Globus pallidus (tissue), 1 donor: ENCODE data around the gene RPTOR.

ENCODE experiments used
- DNase-seq: peaks from one replicate; pipeline ENCODE4 v3.0.0-alpha.2; 2015; ENCODE audit warnings: low spot score

Gene RPTOR

DNA sequence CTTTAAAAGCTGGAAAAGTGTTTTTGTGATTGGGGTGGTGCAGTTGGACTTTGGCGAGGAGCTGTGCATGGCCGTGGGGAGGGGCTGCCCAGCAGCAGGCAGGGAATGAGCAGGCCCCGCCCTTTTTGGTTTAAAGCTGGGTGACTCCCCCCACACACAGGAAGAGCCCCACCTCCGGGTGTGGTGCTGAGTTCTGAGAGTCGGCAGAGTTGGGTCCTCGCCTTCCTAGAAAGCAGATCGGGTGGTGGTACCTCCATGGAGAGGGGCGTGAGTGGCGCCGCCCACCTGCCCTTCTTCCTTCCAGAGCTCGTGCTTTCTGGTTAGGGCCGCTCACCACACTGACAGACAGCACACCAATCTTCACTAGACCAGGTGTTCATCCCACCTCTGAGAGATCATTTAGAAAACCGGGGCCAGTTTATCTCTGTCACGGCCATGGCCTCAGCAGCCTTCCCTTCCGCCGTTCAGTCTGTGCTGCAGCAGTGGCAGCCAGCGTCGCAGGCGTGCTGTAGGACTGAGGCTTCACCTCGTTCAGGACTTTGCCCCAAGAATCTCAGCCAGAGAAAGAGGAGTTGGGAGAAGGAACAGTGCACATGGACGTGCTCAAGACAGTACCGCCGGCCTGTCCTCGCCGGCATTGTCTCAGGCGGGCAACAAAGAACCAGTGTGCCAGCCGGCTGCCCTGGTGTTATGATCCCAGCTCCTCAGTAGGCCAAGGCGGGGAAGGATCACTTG lies 303.0 kb downstream of the RPTOR start:
- DNase-seq = no peak

DNA sequence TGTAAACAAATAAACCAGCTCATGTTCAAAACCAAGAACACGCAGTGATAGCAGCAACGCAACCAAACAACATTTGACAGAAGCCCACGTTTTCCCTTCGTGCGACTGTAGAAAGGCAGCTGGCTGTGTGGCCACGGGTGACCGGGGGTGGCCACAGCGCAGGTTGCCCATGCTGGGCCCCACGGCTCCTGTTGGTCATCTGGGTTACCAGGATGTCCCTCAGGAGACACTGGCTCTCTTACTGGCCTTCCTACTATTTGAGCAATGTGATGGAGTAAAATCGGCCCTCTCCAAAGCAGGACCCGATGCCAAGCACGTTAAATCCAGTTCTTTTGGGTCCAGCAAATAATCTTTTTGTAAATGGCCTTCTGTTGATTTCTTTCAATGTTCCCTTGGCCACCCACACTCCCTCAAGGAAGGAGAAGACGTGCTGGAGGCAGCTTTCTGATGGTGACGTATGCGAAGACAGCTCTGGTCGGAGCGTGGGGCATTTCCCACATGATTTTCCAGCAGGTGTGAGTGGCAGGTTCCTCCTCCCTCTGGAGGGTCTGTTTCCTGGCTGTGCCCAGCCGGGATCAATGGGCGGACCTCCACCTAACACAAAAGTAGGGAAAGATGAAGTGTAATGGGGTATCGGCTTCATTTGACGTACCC lies 303.9 kb downstream of the RPTOR start:
- DNase-seq = no peak

DNA sequence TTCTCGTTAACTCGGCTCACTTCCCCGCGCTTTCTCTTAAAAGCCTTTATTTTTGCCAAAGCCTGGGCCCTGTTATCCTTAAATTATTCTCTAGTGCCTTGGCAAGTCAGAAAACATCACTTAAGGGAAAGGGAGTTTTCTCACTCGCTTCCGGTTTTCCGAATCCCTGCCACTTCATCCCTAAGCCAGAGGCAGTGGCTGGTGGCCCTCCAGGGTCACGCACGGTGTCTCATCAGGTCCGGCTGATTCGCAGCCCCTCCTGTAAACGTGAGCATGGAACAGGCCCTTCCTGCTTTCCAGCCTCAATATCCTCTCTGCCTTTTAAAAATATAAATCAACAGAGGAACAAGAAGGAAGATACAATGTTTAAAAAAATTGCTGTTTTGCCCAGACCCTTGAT lies 304.5 kb downstream of the RPTOR start:
- DNase-seq = no peak

DNA sequence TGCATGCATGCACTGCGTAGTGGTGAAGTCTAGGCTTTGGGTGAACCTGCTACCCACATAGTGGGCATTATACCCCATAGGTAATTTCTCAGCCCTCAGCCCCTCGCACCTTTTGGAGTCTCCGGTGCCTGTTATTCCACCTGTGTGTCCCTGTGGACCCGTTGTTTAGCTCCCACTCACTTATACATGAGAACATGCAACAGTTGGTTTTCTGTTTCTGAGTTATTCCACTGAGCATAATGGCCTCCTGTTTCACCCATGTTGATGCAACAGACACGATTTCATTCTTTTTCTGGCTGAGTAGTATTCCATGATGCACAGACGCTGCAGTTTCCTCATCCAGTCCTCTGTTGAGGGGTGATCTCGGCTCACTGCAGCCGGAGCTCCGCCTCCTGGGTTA lies 305.5 kb downstream of the RPTOR start:
- no peak for DNase-seq

DNA sequence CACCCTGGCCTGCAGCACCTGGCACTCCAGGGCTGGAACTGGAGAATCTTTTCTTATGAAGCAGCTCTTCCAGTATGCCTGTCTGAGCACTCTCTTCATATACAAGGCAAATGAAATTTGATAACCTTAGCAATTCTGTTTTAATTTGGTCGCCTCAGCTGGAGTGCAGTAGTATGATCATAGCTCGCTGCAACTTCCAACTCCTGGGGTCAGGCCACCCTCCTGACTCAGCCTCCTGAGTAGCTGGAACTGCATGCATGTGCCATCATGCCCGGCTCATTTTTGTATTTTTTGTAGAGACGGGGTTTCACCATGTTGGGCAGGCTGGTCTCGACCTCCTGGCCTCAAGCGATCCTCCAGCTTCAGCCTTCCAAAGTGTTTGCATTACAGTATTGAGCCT lies 306.2 kb downstream of the RPTOR start:
- DNase-seq = no peak

DNA sequence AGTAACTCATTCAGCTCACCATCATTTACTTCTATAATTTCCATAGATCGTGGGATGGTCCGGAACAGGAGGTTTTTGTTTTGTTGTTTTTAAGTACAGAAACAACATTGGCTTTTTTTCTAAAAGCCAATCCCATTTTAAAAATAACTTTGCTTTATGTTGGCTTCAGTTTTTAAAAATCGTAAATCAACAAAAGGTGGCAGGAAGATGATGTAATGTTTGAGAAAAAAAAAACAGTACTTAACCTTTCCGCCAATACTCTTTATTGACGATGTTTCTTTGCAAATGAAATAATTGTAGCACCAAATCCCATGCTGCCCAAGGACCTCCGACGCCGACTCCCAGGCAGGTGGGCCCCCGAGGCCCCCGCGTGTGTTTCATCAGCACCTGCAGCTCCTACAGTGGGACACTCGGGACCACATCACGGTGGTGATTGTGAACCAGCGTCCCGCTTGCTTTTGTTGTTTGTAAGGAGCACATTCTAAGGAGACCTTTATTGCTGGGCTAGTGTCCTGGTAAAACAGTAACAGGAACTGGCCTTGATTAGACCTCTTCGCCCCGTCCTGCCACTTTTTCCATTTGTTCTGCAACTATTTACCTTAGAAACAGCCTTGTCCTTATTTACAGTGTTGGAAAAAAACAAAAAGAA lies 306.8 kb downstream of the RPTOR start:
- no peak for DNase-seq

DNA sequence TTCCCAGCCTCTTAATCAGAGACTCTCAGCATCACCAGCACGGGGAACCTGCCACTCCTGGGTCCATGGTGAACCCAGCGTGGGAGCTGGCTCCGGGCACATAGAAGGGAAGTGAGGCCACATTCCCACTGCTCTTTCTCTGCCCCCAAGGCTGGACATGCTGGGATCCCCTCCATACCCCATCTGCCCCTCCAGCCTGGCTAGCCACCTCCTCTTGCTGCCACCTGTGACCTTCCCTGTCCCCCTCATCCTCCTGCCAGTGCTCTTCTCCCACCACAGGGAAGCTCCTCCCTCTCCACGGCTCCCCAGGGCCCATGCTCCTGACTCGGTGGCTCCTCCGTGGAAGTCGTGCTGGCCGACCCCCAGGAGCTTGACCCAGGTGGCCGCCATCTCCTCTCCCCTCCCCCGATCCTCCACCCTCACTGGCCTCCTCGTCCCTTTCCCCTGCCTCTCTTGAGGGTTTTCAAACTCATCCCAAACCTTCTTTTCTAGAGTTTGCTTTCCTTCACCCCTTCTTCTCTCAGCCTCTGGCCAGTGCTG lies 307.9 kb downstream of the RPTOR start:
- no peak for DNase-seq

DNA sequence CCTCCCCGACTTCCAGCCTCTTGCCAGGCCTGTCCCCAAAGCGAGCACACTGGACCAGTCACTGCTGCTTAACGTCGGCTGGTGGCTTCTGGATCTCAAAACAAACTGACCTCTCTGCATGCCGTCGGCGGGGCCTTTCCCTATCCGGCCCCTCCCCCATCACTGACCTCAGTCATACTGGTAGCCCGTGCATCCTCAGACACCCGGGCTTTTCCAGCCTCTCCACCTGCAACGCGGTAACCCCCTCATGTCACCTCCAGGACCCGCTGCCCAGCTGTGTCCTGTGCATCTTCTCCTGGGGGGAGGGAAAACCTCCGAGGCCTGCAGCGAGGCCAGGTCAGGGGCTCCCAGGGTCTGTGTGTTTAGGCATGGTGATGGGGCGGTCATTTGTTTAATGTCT lies 308.4 kb downstream of the RPTOR start:
- no peak for DNase-seq

DNA sequence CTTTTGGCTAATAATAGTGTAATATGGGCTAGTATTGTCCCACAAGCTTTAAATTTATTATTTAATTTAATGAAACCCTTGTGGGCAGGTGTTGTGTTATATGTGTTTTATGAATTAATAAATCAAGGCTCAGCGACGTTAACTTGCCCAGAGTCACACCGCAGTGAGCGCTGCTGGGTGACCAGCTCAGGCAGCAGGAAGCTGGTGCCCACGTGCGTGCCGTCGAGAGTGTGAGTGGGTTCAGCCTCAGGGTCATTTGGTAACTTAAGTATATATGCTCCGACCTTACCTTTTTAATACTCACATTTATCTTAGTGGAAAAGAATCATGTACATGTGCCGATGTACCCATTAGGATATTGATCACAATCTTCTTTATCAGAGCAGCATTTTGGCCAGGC lies 309.6 kb downstream of the RPTOR start:
- DNase-seq = no peak

DNA sequence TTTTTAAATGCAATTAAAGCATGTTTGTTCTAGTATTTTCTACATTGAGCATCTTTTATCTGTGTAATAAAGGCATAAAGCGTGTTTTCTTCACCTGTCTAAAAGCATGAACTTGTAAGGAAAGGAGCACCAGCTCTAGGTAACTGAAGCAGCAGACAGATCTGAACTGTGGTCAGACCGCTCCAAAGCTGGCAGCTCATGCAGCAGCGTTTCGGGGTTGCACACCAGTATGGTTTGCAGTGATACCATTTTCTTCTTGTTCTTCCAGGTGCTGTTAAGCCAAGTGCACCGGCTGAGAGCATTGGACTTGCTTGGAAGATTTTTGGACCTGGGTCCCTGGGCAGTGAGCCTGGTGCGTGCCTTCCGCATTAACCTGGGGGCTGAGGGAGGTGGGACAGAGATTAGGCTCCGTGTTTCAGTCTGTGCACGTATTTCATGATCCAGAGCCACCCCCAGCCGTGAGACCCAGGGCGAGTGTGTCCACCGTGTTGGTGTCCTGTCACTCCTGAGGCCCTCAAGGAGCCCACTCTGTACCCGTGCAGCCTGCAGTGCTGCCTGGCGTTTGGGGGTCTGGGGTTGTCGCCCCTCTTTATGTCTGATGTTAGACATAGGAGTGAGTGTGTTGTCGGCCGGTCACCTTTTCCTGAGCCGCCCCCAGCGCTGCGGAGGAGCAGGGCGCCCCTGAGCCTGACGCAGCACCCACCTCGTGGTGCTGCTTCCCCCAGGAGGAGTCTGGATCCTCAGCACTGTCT lies 310.7 kb downstream of the RPTOR start:
- no peak for DNase-seq

DNA sequence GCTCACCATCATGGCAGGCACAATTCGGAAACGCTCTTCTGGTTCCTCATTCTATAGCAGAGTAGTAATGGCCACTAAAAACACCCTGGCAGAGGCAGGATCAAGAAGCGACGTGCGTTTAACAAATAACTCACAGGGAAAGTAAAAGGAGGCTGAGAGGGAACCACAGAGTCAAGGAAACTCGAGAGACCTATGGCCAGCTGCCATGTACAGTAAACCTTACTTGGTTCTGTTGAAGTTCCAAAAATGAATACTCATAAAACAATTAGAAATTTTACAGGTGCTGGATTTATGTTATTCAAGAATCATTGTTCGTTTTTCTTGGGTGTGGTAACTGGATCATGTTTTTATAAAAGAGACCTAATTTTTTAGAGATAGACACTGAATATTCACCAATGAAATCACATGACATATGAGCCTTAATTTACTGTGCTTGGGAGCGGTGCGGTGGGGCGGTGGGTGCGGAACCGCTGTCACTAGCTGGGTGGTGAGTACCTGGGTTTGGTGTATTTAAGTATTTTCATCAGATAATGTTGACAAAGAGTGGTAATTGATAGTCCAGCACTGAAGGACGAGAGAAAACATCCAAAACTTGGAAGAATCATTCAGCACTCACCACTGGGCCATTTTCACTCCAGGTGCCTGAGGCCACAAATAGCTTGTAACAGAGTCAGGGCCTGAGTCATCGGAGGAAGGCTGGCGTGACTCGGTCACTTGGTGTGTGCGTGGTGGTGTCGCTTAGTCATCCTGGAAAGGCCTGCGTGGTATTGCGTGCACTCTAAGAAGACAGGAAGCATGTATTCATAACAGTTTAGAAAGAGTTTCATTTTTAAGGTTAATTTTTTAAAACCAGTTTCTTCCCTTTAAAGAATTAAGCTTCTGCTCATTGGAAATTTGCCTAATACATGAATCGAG lies 311.6 kb downstream of the RPTOR start:
- no peak for DNase-seq

DNA sequence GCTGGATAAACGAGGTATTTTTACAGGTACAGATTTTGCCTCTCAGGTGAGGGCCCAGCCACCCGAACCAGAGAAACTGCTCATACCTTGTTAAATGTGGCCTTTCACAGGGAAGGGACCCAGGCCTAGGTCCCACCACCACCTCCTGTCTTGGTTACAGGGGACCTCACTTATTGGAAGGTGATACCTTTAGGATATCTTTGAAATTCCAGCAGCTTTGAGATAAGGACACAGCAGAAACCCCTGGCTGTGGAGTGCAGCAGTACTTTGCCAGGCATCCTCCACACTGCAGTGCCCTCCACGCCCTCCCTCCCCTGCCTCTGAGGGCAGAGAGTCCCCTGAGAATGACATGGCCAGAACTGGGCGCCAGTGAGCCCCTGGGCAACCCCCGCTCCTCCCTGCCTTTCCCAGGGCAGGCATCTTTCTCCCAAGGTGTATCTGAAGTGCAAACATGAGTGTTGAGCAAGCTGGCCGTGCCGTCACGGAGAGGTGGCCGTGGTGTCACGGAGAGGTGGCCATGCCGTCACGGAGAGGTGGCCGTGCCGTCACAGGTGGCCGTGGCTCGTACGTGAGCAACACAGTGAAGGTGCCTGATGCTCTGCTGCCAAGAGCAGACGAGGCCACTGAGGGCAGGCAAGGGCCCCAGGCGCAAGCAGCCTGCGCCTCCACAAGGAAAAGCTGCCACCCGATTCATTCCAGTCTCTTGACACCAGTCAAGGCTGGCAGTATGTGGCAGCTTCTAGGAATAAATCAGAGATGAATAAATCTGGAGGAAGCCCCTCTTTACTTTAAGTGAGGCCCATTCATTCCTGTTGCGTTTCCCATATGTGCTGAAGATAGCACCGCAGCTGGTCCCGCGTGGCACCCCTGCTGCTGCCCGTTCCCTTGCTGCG lies 312.5 kb downstream of the RPTOR start:
- no peak for DNase-seq

DNA sequence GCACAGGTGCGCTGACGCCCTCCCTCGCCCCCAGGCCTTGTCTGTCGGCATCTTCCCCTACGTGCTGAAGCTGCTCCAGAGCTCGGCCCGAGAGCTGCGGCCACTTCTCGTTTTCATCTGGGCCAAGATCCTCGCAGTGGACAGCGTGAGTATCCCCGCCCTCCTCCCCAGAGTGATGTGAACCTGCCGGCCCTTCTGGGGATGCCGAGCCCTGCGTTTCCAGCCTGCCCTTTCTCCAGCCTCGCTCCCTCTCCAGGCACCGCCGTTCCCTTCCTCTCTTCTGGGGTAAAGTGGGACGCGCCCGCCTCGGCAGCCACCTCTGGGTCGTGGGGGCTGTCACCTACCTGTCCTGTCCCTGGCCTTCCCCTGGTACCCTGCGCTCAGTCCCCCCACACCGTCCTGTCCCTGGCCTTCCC lies 313.1 kb downstream of the RPTOR start:
- DNase-seq = no peak

DNA sequence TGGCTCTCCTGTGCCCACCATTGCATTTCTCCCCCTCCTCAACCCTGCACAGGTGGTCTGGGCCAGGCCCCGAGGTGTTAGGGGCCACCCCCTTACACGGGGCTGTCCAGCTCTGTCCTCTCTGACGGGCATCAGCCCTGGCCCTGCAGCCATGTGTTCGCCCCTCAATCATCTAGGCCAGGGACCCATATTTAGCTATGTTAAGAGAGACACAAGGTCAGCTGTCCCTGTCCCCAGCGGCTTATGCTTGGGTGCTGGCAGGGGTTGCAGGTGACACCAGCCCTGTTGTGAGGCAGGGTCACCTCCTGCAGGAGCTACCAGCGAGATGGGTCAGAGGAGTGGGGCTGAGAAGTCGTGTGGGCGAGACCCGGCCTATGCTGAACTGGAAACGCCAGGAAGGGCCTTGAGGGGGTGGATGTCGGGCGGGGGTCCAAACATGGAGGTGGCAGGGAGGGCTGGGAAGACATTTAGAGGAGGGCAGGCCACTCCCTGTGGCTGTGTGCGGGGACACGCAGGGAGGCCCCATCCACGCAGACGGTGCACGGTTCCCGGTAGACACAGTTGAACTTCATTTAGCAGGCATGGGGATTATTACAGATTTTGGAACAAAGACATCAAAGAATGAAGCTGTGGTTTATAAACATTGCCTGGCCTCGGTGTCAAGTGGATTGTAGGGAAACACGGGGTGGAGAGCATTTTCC lies 313.8 kb downstream of the RPTOR start:
- DNase-seq = no peak

DNA sequence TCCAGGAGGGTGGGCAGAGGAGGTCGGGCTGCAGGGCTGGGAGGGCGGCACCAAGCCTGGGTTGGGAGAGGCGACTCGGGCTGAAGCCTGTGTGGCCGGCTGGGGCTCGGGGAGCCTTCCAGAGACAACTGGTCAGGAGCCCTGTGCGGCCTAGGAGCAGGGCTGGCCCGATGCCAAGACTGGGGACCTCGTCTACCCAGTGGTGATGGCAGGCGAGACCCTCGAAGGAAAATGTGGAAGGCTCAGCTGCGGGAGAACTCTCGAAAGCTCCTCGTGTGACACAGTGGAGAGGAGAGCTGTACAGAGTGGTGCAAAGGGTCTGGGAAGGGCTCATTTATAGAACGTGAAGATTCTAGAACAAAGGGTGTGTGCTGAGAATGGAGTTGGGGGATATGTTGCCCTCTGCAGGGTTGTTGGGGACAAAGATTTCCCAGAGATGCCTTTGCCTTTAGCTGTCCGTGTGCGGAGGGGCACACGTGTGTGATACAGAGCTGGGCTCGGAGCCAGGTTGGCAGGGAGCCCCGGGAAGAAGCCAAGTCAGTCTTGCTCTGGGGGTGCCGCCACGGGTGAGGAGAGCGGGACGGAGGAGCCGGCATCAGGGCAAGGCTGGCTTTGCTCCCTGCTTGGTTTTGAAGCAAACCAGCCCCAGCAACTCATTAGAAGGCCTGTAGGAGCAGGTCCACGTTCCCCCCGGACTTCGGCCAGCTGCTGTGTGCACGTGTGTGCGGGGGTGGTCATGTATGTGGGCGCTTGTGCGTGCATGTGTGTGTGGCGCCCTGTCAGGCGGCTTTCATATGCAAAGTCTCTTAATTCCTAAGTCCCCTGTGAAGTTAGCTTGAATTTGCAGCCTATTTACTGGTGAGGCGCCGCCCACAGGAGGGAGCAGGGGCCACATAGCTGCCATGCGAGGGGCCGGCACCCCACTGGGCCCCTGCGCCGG lies 314.6 kb downstream of the RPTOR start:
- DNase-seq = peak; percentile 63

DNA sequence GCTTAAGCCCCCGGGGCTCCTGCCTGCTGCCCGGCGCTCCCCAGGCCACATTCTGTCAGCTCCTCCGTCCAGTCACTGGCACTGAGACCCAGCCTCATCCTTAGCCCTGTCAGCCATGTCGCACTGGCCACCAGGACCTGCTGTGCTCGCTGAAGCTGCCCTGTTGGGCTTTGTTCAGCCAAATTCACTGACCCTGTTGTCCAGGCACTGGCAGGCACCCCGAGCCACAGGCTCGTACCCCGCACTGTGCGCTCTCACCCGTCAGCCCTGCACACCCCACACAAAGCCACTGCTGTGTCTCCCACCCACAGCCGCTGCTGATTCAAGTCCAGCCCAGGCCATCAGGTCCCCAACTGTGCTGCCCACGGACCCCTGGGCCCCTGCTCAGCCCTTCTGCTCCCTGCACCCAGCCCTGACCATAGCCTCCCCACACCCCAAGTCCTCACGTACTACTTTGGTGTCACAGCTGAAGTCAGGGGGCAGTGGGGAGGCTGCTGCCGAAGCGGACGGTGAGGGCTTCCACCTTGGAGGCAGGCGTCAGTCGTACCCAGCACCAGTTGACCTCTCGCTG lies 315.5 kb downstream of the RPTOR start:
- DNase-seq = no peak

DNA sequence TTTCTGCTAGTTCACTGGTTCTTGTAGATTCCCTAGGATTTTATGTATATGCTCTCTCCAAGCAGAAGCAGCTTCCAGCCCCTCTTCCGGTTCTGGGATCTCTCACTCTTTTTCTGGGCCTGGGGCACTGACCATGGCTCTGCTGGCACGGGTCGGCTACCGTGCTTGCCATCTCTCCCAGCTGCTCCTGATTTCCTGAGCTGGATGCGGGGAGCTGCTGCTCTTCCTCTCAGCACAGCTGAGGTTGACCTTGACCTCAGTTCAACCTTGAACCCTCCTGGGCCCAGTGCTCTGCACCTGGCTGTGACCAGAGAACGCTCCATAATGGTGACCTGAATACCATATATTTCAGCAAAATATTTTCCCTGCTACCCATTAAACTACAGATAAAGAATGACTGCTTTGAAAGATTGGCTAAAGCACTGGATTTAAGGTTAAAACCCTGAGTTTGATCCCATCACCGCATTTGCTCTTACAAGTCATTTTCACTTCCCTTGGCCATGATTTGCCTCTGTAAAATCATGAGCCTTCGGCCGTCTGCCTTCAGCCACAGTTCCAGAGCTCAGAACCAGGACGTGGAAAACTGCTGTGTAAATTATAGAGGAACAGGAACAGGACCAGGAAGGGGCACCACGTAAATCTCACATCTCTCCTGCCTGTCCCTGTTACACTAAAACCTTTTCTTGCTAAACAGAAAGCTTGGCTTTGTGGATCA lies 316.2 kb downstream of the RPTOR start:
- no peak for DNase-seq
